ENCODE data around the gene DPP9. TPM values are rescaled to one million over a fixed set of nuclear protein-coding genes. Genes with fewer than 3 reads are reported as not detected.
"Not testable (repeated sequence)": the region's sequence is repeated elsewhere in the genome, so short reads cannot be mapped to it uniquely, and the experiment has no call there.

The DPP9 gene
- total RNA-seq, 1 donor from 2014 or later: 42.9 TPM

GRCh38 chr19:4717191-4717965 is 6.3 kb downstream of the DPP9 start:
- no peaks in the 10 kb centered on the region for H3K9me3 Mint-ChIP-seq
- DNase-seq (ENCODE audit: extremely low spot score, unreplicated experiment): no peak
- peaks cover 13% of the 10 kb centered on the region for H3K4me1 Mint-ChIP-seq (ENCODE audit: unreplicated experiment)
- H3K27me3 Mint-ChIP-seq: no peaks in the 10 kb centered on the region
- no peak overlapping the region for H3K4me3 Mint-ChIP-seq
- no peak overlapping the region for H3K27ac Mint-ChIP-seq
- no peak for TF ChIP-seq CTCF (conservative IDR thresholded peaks at IDR 0.05)
- peaks cover 7% of the 10 kb centered on the region for H3K36me3 Mint-ChIP-seq

GRCh38 chr19:4715529-4716221 is 8.0 kb downstream of the DPP9 start:
- peaks cover 7% of the 10 kb centered on the region for H3K36me3 Mint-ChIP-seq
- peaks cover 5% of the 10 kb centered on the region for H3K4me1 Mint-ChIP-seq (ENCODE audit: unreplicated experiment)
- no peak for DNase-seq (ENCODE audit: extremely low spot score, unreplicated experiment)
- H3K27me3 Mint-ChIP-seq: no peaks in the 10 kb centered on the region
- H3K27ac Mint-ChIP-seq: peak overlapping the region; percentile 75
- TF ChIP-seq CTCF (conservative IDR thresholded peaks at IDR 0.05): no peak
- no peaks in the 10 kb centered on the region for H3K9me3 Mint-ChIP-seq
- no peak overlapping the region for H3K4me3 Mint-ChIP-seq

- not testable (repeated sequence) for H3K4me3 Mint-ChIP-seq; DNase-seq (ENCODE audit: extremely low spot score, unreplicated experiment); H3K9me3 Mint-ChIP-seq; H3K27ac Mint-ChIP-seq; H3K4me1 Mint-ChIP-seq (ENCODE audit: unreplicated experiment); H3K36me3 Mint-ChIP-seq; H3K27me3 Mint-ChIP-seq
Observed at GRCh38 chr19:4715178-4715528, 8.5 kb downstream of the DPP9 start.

- H3K36me3 Mint-ChIP-seq: peaks cover 12% of the 10 kb centered on the region
- H3K9me3 Mint-ChIP-seq: no peaks in the 10 kb centered on the region
- peaks cover 5% of the 10 kb centered on the region for H3K4me1 Mint-ChIP-seq (ENCODE audit: unreplicated experiment)
- no peak for DNase-seq (ENCODE audit: extremely low spot score, unreplicated experiment)
- no peak overlapping the region for H3K4me3 Mint-ChIP-seq
- no peak for TF ChIP-seq CTCF (conservative IDR thresholded peaks at IDR 0.05)
- H3K27ac Mint-ChIP-seq: no peak overlapping the region
- no peaks in the 10 kb centered on the region for H3K27me3 Mint-ChIP-seq
Observed at GRCh38 chr19:4714016-4714415, 9.6 kb downstream of the DPP9 start.

GRCh38 chr19:4713384-4713951 is 10.2 kb downstream of the DPP9 start:
- no peak for TF ChIP-seq CTCF (conservative IDR thresholded peaks at IDR 0.05)
- H3K9me3 Mint-ChIP-seq: no peaks in the 10 kb centered on the region
- no peak overlapping the region for H3K4me3 Mint-ChIP-seq
- peaks cover 12% of the 10 kb centered on the region for H3K36me3 Mint-ChIP-seq
- H3K4me1 Mint-ChIP-seq (ENCODE audit: unreplicated experiment): peaks cover 5% of the 10 kb centered on the region
- no peaks in the 10 kb centered on the region for H3K27me3 Mint-ChIP-seq
- no peak for DNase-seq (ENCODE audit: extremely low spot score, unreplicated experiment)
- no peak overlapping the region for H3K27ac Mint-ChIP-seq

- no peak for TF ChIP-seq CTCF (conservative IDR thresholded peaks at IDR 0.05)
- DNase-seq (ENCODE audit: extremely low spot score, unreplicated experiment): no peak
- peaks cover 5% of the 10 kb centered on the region for H3K4me1 Mint-ChIP-seq (ENCODE audit: unreplicated experiment)
- H3K4me3 Mint-ChIP-seq: no peak overlapping the region
- no peaks in the 10 kb centered on the region for H3K27me3 Mint-ChIP-seq
- H3K27ac Mint-ChIP-seq: no peak overlapping the region
- H3K9me3 Mint-ChIP-seq: no peaks in the 10 kb centered on the region
- peaks cover 12% of the 10 kb centered on the region for H3K36me3 Mint-ChIP-seq
Observed at GRCh38 chr19:4712771-4713170, 10.9 kb downstream of the DPP9 start.
